ENCODE results near the gene TYK2.

Gene TYK2

DNA sequence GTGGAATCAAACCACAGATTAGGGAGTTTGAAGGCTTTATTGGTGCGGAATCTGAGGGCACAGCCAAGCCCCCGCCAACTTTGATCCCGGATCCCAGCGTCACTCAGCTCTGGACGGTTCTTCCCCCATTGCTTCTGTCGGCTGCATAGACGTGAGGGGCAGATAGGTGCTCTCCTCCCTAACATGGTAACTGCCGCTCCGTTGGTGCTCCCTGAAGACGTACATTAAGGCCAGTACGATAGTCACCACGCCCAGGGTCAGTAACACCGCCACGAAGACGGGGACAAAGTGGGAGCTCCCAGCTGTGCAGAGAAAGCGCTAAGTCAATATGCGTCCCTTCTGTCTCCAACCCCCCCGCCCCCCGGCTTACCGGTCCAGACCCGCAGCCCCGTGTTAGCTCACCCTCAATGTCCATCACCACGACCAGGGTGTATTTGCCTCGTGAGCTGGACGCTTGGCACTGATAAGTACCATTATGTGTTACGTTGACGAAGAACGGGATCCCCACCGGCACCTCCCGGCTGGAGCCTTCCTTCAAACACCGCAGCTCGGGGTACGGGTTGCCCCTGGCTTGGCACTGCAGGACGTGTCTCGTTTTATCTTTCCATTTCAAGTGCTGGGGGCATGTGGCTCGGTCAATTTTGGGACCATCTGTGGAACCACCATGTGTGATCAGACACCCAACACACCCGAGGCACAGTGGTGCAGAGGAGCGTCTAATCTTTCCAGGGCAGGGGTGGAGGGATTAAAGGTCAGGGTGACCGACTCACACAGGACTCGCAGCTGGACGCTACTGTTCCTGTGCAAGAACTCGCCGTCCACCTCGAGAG lies 46.4 kb downstream of the TYK2 start:
- DNase-seq (ENCODE audit: low read depth), result no peak
- TF ChIP-seq, protein P1, sequence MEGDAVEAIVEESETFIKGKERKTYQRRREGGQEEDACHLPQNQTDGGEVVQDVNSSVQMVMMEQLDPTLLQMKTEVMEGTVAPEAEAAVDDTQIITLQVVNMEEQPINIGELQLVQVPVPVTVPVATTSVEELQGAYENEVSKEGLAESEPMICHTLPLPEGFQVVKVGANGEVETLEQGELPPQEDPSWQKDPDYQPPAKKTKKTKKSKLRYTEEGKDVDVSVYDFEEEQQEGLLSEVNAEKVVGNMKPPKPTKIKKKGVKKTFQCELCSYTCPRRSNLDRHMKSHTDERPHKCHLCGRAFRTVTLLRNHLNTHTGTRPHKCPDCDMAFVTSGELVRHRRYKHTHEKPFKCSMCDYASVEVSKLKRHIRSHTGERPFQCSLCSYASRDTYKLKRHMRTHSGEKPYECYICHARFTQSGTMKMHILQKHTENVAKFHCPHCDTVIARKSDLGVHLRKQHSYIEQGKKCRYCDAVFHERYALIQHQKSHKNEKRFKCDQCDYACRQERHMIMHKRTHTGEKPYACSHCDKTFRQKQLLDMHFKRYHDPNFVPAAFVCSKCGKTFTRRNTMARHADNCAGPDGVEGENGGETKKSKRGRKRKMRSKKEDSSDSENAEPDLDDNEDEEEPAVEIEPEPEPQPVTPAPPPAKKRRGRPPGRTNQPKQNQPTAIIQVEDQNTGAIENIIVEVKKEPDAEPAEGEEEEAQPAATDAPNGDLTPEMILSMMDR (IDR thresholded peaks at IDR 0.05; ENCODE audit: control insufficient read depth, extremely low read depth, insufficient read depth), result no peak
- H3K4me3 ChIP-seq (ENCODE audit: low read depth, low read length), result peak overlapping the region; percentile 91

DNA sequence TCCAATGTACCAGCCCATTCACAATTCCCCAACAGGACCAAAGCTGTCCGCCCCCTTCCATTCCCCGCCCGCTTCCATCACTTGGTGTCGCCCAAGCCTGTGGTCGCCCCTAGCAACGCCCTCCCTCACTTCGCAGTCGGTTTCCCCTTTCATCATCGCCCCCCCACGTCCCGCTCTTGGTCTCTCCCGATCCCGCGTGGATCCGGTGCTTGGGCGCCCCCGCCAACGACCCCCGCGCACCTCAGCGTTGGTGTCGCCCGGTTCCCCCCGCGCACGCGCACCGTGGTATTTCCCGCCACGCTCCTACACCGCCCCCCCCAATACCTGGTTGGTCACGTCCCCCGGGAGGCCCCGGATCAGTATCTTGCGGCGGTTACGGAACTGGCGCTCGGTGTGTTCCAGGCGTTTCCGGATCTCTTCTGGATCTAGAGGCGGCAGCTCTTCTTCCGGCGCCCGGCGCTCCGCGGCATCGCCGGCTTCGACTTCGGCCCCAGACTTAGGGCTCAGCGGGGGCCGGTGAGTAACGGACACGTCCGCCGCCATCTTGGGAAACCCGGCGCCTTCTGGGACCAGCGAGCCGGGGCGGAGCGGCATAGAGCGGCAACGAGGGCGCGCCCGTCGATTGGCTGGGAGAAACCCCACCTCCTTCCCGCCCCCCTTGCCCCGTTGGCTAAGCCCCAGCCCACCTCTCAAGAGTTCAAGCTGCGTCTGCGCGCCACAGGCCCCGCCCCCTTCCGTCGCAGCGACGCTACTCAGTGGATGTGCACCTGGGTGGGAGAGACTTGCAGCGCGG lies 47.2 kb downstream of the TYK2 start, which contains the start of gene RAVER1:
Gene RAVER1, minus strand, starts transcription at position 565 of the 793 bp plus-strand sequence. Its CDS starts 22 bp downstream, at position 543.
- DNase-seq (ENCODE audit: low read depth), result peak; percentile 90
- TF ChIP-seq, protein P1 (IDR thresholded peaks at IDR 0.05; ENCODE audit: control insufficient read depth, extremely low read depth, insufficient read depth), result no peak
- H3K4me3 ChIP-seq (ENCODE audit: low read depth, low read length), result peak within 1 kb of the TSS; percentile 91

- TF ChIP-seq, protein P1 (IDR thresholded peaks at IDR 0.05; ENCODE audit: control insufficient read depth, extremely low read depth, insufficient read depth), result no peak
- peak overlapping the region; percentile 91 for H3K4me3 ChIP-seq (ENCODE audit: low read depth, low read length)
- DNase-seq (ENCODE audit: low read depth), result no peak
Observed at GRCh38 chr19:10332158-10332964, 48.0 kb downstream of the TYK2 start.

GRCh38 chr19:10329555-10329954 lies 50.8 kb downstream of the TYK2 start:
- TF ChIP-seq, protein P1 (IDR thresholded peaks at IDR 0.05; ENCODE audit: control insufficient read depth, extremely low read depth, insufficient read depth), result no peak
- DNase-seq (ENCODE audit: low read depth), result no peak
- no peak overlapping the region for H3K4me3 ChIP-seq (ENCODE audit: low read depth, low read length)

GRCh38 chr19:10328558-10329429 lies 51.6 kb downstream of the TYK2 start:
- no peak for DNase-seq (ENCODE audit: low read depth)
- H3K4me3 ChIP-seq (ENCODE audit: low read depth, low read length), result no peak overlapping the region
- TF ChIP-seq, protein P1 (IDR thresholded peaks at IDR 0.05; ENCODE audit: control insufficient read depth, extremely low read depth, insufficient read depth), result no peak

GRCh38 chr19:10327793-10328192 lies 52.6 kb downstream of the TYK2 start:
- no peak for DNase-seq (ENCODE audit: low read depth)
- TF ChIP-seq, protein P1 (IDR thresholded peaks at IDR 0.05; ENCODE audit: control insufficient read depth, extremely low read depth, insufficient read depth), result no peak
- H3K4me3 ChIP-seq (ENCODE audit: low read depth, low read length), result no peak overlapping the region
